Retinal pigment epithelial cell (primary cell): ENCODE results near the gene CHD2.

ENCODE experiments used
- DNase-seq: peaks from one replicate; pipeline ENCODE4 v3.0.0-alpha.2; 2010; ENCODE audit warnings: low read depth
- H3K4me3 ChIP-seq: 2 replicates; pipeline ENCODE4 v1.5.1; 2011; ENCODE audit warnings: mild to moderate bottlenecking, low read length, control low read depth, moderate library complexity
- TF ChIP-seq, protein P1 (sequence below): conservative IDR thresholded peaks from 2 replicates; pipeline ENCODE4 v1.5.1; 2011; ENCODE audit warnings: low read depth, low read length, control low read depth, inconsistent platforms

Gene CHD2

DNA sequence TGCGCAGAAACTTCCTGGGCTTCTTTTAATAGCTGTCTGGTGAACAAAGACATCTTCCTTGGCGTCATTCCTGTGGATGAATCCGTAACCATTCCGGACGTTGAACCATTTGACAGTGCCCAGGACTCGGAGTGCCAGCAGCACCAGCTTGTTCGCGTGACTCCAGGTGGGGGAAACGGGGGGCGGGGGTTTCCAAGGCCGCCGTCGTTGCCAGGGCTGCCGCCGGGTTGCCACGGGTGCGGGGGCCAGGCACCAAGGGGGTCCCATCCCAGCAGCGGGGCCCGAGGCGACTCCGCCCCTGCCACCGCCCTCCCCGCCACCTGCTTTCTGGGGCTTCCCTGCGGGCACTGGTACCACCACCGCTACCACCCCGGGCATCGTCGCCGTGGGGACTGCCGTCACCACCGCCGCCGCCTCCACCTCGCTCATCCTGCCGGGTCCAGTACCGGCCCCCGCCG lies 166.1 kb downstream of the CHD2 start:
- DNase-seq: no peak
- no peak overlapping the region for H3K4me3 ChIP-seq
- TF ChIP-seq, protein P1, sequence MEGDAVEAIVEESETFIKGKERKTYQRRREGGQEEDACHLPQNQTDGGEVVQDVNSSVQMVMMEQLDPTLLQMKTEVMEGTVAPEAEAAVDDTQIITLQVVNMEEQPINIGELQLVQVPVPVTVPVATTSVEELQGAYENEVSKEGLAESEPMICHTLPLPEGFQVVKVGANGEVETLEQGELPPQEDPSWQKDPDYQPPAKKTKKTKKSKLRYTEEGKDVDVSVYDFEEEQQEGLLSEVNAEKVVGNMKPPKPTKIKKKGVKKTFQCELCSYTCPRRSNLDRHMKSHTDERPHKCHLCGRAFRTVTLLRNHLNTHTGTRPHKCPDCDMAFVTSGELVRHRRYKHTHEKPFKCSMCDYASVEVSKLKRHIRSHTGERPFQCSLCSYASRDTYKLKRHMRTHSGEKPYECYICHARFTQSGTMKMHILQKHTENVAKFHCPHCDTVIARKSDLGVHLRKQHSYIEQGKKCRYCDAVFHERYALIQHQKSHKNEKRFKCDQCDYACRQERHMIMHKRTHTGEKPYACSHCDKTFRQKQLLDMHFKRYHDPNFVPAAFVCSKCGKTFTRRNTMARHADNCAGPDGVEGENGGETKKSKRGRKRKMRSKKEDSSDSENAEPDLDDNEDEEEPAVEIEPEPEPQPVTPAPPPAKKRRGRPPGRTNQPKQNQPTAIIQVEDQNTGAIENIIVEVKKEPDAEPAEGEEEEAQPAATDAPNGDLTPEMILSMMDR: no peak

DNA sequence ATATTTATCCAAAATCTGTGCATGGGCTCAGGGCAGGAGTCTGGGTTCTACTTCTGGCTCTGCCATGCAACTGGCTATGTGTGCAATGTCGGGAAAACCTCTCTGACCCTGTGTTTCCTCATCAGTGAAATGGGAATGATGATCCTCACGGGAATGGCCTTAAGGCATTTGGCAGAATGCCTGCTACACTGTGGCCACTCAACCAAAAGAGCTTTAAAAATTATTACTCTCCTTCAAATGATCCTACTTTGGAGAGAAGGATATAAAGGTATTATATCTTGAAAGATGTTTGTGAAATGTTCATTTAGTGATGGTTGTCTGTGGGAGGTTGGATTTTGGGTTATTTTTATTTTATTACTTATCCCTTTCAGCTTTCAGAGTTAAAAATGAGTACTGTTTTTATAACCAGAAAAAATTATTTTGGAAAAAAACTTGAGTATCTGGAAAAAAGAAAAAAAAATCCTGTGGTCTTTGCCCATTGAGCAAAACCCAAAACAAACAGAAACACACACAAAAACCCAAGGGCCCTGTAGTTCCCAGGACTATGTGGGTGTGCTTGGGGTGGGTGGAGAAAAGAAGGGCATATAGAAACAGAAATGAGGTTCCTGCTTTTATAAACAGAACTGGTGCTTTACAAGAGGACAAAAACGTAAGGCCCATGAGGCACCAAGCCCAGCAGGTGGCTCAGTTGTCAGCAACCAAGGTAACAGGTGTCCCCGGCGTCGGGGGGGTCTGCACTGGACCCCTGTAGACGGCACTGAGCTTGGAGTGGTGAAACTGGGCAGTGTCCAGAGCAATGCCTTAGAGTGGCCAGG lies 166.9 kb downstream of the CHD2 start:
- DNase-seq: no peak
- TF ChIP-seq, protein P1: no peak
- H3K4me3 ChIP-seq: no peak overlapping the region

DNA sequence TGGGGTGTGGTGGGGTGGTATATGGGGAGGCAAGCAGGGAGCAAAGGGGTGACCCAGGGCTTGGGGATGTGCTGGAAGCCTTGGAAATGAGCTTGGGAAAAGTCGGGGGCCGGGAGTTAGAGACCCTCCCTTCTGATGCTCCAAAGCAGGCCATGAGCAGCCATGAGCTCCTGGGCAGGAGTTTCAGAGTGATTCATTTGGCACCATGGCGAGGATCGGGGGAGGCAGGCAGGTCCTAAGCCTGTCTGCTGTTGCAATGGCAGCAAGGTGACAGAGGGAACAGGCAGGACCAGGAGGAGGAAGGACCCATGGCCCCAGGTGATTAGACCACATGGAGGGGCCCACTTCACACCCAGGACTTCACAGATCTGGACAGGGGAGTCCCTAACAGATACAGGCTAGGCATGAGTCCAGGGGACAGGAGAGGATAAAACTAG lies 167.5 kb downstream of the CHD2 start:
- TF ChIP-seq, protein P1: no peak
- DNase-seq: no peak
- H3K4me3 ChIP-seq: no peak overlapping the region

DNA sequence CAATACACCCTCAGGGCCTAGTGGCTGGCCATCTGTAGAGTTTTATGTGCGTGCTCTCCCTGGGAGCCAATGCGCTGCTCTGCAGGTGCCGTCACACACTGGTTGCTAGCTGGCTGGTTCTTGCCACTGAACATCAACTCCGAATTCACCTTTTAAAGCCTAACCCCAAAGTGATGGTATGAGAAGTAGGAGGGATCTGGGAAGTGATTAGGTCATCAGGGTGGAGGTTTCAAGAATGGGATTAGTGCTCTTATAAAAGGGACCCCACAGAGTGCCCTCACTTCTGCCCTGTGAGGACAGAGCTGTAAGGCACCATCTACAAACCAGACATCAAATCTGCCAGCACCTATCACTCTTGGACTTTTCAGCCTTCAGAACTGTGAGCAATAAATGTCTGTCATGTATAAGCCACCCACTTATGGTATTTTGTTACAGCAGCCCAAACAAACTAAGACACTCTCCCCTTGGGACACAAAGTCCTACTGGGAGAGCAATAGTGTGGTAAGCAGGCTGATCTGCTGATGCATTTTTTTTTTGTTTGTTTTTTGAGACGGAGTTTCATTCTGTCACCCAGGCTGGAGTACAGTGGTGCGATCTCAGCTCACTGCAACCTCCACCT lies 168.6 kb downstream of the CHD2 start:
- TF ChIP-seq, protein P1: no peak
- DNase-seq: no peak
- H3K4me3 ChIP-seq: no peak overlapping the region

DNA sequence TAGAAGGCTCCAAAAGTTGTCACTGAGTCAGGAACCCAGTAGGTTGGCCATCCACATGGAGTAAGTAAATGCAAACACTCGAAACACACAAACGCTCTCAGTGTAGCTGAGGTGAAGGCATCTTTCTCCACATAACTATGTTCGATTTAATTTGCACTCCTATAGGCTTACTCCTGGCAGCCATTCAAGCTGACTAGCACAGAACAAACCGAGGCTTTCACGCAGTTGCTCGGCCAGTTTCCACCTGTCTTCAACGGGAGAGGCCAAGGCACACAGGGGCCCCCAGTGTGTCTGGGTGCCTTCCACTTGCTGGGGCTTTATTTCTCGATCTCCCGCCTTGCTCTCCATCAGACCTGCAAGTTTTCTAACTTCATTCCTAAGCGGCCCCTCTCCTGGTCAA lies 170.0 kb downstream of the CHD2 start:
- no peak overlapping the region for H3K4me3 ChIP-seq
- DNase-seq: no peak
- TF ChIP-seq, protein P1: no peak

DNA sequence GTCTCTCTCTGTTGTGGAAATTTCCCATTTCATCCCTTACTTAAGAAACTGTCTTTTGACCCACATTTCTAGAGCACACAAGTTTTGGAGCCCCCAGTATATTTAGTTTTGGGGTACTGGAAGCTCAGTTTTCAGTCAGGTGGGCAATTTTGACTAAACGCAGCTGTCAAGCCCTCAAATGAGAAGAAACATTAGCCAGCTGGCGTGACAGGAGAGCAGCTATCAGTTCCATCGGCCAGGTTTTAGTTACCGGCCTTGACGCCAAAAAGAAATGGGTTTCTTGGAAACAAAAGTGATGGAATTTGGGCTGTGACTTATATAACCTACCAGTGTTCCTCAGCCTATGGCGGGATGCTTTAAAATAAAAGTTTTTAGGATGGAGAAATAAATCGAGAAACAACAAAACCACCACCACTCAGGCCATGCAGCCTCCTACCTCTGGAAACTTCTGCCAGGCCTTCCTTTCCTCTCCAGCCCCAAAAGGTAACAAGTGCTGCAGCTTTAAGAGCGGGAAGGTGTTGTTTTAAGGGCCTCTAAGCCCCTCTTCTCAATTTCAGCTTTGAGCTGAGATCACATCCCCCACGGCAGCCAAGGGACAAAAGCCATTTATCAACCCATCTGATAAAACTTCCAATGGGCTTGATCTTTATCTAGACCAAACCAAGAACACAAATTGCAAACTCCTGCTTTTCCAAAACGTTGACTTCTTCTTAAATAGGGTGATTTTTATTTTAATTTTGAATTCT lies 170.6 kb downstream of the CHD2 start:
- no peak overlapping the region for H3K4me3 ChIP-seq
- no peak for DNase-seq
- TF ChIP-seq, protein P1: no peak
